SH-SY5Y (cell line): ENCODE results near the gene TRPV6.

ENCODE experiments used
- GATA2 ChIP-seq: IDR thresholded peaks from 2 replicates; pipeline ENCODE4 v1.6.1; 2011; ENCODE audit warnings: mild to moderate bottlenecking, low read depth, low read length
- GATA3 ChIP-seq: IDR thresholded peaks from 2 replicates; pipeline ENCODE4 v1.6.1; 2011; ENCODE audit warnings: low read depth, mild to moderate bottlenecking, low read length, moderate library complexity

GRCh38 chr7:142882338-142882678 is 3.2 kb downstream of the TRPV6 start:
- TF ChIP-seq GATA2 (no peak), GATA3 (no peak)
